Measurements from ENCODE around the gene ILDR1. TPM values are rescaled to one million over a fixed set of nuclear protein-coding genes. Genes with fewer than 3 reads are reported as not detected.
A peak's percentile ranks its signal among the peaks of the same experiment; 100 is the strongest.

Gene ILDR1
- total and polyA plus RNA-seq, 10 of the 15 experiments (the other 5 are each of a cell fraction or from before 2014, with no cell fraction given): 1.3 to 12.0 (median 7.0) TPM

GRCh38 chr3:122012821-122013220, 9.2 kb downstream of the ILDR1 start:
- no peak for DNase-seq (ENCODE audit: low read depth, low spot score)
- Histone ChIP-seq H3K4me1 (ENCODE audit: control insufficient read depth, insufficient read depth, low read length) (peaks cover 67% of the 10 kb centered on the region), H3K36me3 (ENCODE audit: control insufficient read depth in 2 of 2, insufficient read depth in 2 of 2, low read length in 1 of 2) (no peaks in the 10 kb centered on the region; a peak in 2 of 4 replicates), H3K27me3 (replicated peaks in 1 of 2; ENCODE audit: control insufficient read depth in 2 of 2, insufficient read depth in 2 of 2, low read length in 1 of 2) (no peaks in the 10 kb centered on the region), H3K4me3 (no peak overlapping the region; the same call in 1 of the 2 replicates), H4K20me1 (ENCODE audit: control insufficient read depth, insufficient read depth) (no peaks in the 10 kb centered on the region), H3K9ac (ENCODE audit: control insufficient read depth, insufficient read depth, low read length) (peak overlapping the region; percentile 27), H3K4me2 (ENCODE audit: control insufficient read depth, insufficient read depth) (peak overlapping the region; percentile 67), H2AFZ (ENCODE audit: control insufficient read depth, low read depth, low read length) (no peak overlapping the region; the same call in 1 of the 2 replicates), H3K27ac (ENCODE audit: control insufficient read depth, insufficient read depth) (peak overlapping the region; percentile 73), H3K79me2 (ENCODE audit: control insufficient read depth, insufficient read depth, low read length) (peaks cover 51% of the 10 kb centered on the region), H3K9me3 (replicated peaks; ENCODE audit: control insufficient read depth, insufficient read depth, low read length) (peaks cover 17% of the 10 kb centered on the region)
- ChIA-PET RAD21 (ENCODE audit: unreplicated experiment) (interaction anchor here (0.7 to 5.6 kb wide), 21 partner anchors 7 to 310 kb away, joined by 3 to 71 read pairs (median 7); no protein-coding TSS in a partner anchor), SMC1A (ENCODE audit: uncharacterized antibody, unreplicated experiment) (interaction anchor here (0.9 to 28.1 kb wide), 16 partner anchors 9 to 350 kb away, joined by 3 to 882 read pairs (median 8); partner anchors contain the start of genes CD86 and ILDR1), POLR2A (interaction anchor here (0.7 to 4.1 kb wide), 12 partner anchors 8 to 87 kb away, joined by 4 to 41 read pairs (median 12); partner anchors contain the start of gene ILDR1), CTCF (interaction anchor here (1.0 to 5.2 kb wide), 14 partner anchors 7 to 130 kb away, joined by 3 to 57 read pairs (median 4); partner anchors contain the start of gene CD86)
- TF ChIP-seq RAD51 (IDR thresholded peaks at IDR 0.05): peak; percentile 41; the same call in 1 of the 2 replicates
- no peak for TF ChIP-seq POLR2AphosphoS2 (IDR thresholded peaks at IDR 0.05; ENCODE audit: low read depth, low read length)
- peak in 1 of 2 experiments; percentile 31; a peak in 1 of 4 replicates for TF ChIP-seq IKZF2 (IDR thresholded peaks at IDR 0.05)
- peak; percentile 73; the same call in 1 of the 2 replicates for TF ChIP-seq RELB (IDR thresholded peaks at IDR 0.05; ENCODE audit: low read depth)
- TF ChIP-seq BCL3 (IDR thresholded peaks at IDR 0.05; ENCODE audit: borderline replicate concordance, insufficient read depth, low read depth, low read length, poor library complexity, severe bottlenecking): peak; percentile 34
- TF ChIP-seq IKZF1 (conservative IDR thresholded peaks at IDR 0.05): 0 out of 2 replicates have a peak, but pooled peaks have one; percentile 47
- TF ChIP-seq MAX (IDR thresholded peaks at IDR 0.05; ENCODE audit: low read depth, low read length): no peak
- TF ChIP-seq RELA (IDR thresholded peaks at IDR 0.05; ENCODE audit: borderline replicate concordance, partially characterized antibody): peak; percentile 30
- TF ChIP-seq CREM (IDR thresholded peaks at IDR 0.05; ENCODE audit: low read depth): 0 out of 2 replicates have a peak, but pooled peaks have one; percentile 9
- no peak for TF ChIP-seq IRF3 (IDR thresholded peaks at IDR 0.05)
- TF ChIP-seq USF2 (IDR thresholded peaks at IDR 0.05; ENCODE audit: borderline replicate concordance, low read depth, low read length): no peak
- peak; percentile 62 for FAIRE-seq
- ATAC-seq: peak; percentile 41
- in situ Hi-C loops (cut with MboI) (no loop called here), intact Hi-C loops (cut with micrococcal nuclease; ENCODE audit: unreplicated experiment) (loop anchor here (5.0 kb wide), 3 partner anchors 44 to 244 kb away; partner anchors contain the start of gene CD86)
- WGBS (ENCODE audit: insufficient coverage, insufficient replicate concordance, low lambda C conversion rate, missing lambda C conversion rate): 0% methylated on average over 1 of the region's 1 CpG
- BruUV-seq (replicated peaks): no TSS peak
